Measurements from ENCODE around the gene JPT2.
"Not testable (repeated sequence)": the region's sequence is repeated elsewhere in the genome, so short reads cannot be mapped to it uniquely, and the experiment has no call there.

JPT2 gene

DNA sequence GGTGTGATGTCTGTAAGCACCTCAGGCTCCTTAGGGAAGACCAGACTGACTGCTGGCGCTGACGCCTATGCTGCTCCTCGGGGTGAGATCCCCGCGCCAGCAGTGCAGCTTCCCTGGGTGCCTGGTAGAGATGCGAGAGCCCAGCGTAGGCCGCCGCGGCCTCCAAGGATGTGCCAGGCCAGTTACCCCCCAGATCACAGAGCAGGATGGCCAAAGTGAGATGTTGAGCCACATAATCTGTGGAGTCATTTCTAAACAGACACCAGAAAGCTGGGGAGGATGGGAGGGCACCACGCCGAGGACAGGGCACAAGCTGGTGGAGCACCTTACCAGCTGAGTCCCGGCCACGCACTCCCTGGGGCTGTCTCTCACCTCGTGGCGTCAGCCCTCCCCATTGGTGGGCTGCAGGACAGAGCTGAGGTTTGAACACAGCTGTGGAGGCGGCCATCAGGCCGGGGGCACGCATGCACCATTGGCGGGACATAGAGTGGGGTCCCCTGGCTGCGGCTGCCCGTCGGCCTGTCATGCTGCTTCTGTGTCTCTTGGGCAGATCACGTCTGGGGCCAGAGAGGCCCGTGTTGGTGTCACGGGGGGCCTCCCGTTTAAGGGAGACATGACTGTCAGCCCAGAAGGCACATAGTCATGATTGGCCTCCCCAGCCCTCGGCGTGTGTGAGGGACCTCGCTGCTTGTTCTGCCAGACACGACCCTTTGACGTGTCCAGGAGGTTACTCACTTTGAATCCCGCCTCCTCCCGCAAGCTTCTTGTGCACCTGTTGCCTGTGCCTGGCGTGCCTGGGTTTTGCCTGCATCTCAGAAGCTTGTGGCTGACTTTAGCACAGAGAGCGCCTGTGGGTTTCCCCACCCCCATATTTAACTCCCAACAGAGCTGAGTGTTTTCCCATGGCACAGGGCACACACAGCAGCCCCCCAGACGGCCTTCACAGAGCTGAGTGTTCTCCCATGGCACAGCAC is 49.9 kb downstream of the JPT2 start:
- no peak for DNase-seq (ENCODE audit: extremely low read depth in 1 of 2, low read depth in 1 of 2)

DNA sequence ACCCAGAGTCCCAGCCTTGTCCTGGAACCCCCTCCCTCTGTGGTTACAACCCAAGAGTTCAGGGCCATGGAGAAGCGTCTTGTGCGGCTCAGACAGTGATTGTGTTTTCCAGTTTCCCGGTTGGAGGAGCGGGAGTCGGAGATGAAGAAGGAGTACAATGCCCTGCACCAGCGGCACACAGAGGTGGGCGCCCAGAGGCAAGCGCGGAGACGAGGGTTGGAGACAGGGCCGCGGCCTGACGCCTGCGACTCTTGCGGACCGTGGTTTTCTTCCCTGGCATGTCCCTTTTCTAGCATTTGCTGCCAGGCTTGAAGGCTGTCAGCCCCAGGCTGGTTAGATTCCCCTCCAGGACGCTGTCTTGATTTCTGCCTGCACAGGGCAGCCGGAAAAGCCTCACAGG is 50.9 kb downstream of the JPT2 start:
- no peak for DNase-seq (ENCODE audit: extremely low read depth in 1 of 2, low read depth in 1 of 2)

DNA sequence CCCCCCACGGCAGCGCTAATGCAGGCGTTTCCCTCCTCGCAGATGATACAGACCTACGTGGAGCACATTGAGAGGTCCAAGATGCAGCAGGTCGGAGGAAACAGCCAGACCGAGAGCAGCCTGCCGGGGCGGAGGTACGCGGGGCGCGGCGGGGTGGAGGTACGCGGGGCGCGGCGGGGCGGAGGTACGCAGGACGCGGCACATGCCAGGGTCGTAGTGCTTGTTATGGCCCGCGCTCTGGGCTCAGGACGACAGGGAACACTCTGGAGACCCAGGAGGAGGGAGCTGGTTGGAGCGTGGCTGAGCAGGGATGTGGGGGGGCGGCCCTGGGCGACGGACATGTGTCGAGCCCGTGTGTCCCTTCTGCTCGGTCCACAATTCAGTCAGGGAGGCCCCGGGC is 51.4 kb downstream of the JPT2 start:
- DNase-seq (ENCODE audit: extremely low read depth in 1 of 2, low read depth in 1 of 2) = no peak

DNA sequence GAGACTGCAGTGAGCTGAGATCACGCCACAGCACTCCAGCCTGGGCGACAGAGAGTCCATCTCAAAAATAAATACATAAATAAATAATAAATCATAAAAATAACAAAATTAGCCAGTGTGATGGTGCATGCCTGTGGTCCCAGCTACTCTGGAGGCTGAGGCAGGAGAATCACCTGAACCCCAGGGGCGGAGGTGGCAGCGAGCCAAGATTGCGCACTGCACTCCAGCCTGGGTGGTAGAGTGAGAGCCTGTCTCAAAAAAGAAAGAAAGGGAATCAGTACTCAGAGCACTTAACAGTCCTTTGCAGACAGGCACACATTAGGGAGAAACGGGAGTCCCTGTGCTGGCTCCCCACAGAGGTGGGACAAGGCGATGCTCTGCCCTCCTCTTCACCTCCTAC is 53.0 kb downstream of the JPT2 start:
- no peak for DNase-seq (ENCODE audit: extremely low read depth in 1 of 2, low read depth in 1 of 2)

DNA sequence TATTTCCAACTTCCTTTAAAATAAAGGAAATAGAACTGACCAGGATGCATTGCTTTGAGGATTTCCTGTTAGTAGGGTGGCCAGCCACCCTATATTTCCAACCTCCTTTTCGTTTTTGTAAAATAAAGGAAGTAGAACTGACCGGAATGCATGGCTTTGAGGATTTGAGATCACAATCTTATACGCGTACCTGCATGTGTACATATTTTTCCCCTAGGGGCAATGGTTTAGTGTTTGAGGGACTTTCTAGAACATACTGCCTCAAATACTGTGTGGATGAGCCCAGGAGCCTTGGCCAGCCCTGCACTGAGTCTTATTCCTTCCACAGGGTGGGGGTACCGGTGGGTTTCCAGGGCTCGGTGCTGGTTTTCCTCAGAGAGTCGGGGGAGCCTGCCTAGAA is 53.5 kb downstream of the JPT2 start:
- no peak for DNase-seq (ENCODE audit: extremely low read depth in 1 of 2, low read depth in 1 of 2)

DNA sequence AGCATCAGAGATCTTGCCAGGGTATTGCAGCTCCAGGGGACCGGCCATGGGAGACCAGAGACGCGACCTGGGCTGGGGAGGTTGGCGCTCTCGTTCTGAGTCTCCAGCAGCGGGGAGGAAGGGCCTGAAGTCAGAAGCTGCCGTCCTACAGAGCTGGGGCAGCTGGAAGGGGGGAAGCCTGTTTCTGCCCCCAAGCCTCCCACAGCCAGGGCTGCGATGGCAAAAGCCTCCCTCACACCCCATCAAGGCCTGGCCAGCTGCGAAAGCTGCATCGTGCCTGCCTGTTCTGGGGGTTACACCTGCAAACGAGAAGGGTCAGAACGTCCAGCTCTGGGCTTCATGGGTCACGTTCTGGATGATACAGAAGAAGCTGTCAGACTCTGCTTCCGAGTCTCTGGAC is 54.0 kb downstream of the JPT2 start:
- no peak for DNase-seq (ENCODE audit: extremely low read depth in 1 of 2, low read depth in 1 of 2)

DNA sequence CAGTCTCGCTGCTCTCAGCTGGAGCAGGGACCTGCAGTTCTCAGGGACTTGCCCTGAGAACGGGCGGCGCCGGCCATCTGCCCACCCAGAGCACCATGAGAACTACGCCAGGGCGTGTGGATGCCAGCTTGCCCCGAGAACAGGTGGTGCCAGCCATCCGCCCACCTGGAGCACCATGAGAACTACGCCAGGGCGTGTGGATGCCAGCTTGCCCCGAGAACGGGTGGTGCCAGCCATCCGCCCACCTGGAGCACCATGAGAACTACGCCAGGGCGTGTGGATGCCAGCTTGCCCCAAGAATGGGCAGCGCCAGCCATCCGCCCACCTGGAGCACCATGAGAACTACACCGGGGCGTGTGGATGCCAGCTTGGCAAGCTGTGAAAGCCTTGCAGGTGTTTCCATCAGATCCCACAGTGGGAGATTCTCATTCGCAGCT is 54.5 kb downstream of the JPT2 start:
- not testable (repeated sequence) for DNase-seq (ENCODE audit: extremely low read depth in 1 of 2, low read depth in 1 of 2)

DNA sequence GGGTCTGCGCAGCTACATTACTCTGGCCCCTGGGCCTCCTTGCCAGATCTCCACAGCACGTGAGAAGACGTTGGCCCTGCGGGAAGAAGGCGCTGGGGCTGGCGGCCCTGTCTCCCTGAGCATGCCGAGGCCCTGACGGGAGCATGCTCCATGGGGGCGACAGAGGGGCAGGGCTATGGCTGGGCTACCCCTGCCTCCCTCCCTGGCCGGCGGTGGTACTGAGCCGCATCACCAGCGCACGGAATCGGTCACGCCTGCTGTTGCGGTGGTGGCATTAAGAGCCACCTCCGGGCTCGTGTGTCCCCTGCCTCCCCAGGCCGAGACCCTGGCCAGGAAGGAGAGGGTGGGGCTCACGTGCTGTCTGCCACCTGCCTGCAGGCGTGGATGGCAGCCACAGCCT is 56.0 kb downstream of the JPT2 start:
- no peak for DNase-seq (ENCODE audit: extremely low read depth in 1 of 2, low read depth in 1 of 2)

DNA sequence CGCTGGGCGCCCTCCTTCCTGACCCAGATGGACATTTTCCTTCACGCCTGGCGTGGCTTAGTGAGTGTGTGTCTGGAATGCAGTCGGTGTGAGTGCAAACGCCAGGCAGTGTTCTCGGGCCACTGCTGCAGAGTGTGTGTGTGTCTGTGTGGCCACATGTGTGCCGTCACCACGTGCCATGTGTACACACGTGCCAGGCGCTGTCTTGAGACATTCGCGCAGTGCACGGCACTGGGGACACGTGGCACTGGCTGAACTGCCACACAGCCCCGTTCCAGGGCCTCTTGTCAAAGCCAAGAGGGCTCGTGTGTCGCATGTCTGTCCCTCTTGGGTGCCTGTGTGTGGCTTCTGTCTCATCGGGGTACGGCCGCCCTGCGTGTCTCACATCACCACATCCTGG is 56.7 kb downstream of the JPT2 start:
- DNase-seq (ENCODE audit: extremely low read depth in 1 of 2, low read depth in 1 of 2) = no peak

DNA sequence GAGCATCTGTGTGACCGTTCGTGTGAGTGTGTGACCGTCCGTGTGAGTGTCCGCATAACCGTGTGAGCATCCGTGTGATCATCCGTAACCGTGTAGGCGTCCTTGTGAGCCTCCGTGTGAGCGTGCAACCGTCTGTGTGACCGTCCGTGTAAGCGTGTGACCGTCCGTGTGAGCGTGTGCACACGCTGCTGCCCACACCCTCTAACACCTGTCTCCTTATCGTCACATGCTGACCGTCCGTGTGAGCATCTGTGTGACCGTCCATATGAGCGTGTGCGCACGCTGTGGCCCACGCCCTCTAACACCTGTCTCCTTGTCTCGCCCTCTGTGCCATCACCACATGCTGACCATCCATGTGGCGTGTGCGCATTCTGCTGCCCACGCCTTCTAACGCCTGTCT is 62.2 kb downstream of the JPT2 start:
- DNase-seq (ENCODE audit: extremely low read depth in 1 of 2, low read depth in 1 of 2) = no peak

DNA sequence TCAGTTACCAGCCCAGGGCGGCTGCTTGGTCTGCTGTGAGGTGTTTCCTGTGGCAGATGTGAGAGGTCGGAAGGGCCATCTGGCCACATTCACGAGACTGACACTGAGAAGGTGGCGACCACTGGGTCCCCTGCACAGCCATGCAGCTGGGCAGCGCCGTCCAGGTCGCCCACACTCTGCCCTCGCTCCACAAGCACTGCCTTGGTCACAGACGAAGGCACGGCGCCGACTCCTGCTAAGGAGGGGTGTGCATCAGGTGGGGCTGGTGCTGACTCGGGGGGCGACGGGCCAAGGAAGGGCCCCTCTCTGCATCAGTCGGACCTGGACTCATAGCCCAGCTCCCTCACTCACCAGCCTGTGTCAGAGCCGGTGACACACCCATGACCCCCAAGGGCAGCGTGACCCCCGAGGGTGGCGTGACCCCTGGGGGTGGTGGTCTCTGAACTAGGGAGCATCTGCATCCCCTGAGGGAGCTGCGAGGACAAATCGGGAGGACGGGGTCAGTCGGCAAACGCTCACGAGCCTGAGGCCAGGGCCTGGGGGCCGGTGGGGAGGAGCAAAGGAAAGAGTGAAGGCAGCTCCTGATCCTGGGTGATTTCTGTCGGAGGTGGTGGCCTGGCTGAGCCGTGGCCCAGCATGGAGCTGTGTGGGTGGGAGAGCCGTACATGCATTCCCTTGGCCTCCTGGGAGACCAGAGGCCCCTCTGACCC is 62.9 kb downstream of the JPT2 start:
- DNase-seq (ENCODE audit: extremely low read depth in 1 of 2, low read depth in 1 of 2) = no peak

DNA sequence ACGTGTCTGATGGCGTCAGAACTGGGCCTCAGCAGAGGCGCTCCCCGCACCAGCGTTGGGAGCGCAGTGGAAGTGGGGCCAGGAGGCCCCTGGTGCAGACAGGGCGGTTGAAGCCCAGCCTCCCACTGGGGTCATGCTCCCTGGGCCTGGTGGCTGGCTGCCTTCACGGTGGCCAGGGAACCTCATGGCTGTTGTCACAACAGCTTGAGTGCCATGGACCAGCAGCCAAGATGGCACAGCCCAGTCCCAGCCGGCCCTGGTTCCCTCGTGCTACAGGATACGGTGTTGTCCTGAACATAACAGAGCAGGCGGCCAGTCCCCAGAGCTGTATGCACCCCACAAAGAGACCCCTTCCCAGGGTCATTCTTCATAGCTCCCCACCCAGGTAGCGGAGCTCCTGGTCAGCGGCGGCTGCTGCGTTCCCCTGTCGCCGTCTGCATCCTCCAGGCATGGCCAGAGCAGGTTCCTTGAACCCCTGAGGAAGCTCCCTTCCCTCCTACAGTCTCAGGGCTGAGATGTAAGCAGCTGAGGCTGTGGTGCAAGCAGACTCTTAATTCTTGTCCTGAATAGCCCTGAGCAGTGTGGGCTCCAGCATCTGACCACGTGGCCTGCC is 63.6 kb downstream of the JPT2 start:
- no peak for DNase-seq (ENCODE audit: extremely low read depth in 1 of 2, low read depth in 1 of 2)

DNA sequence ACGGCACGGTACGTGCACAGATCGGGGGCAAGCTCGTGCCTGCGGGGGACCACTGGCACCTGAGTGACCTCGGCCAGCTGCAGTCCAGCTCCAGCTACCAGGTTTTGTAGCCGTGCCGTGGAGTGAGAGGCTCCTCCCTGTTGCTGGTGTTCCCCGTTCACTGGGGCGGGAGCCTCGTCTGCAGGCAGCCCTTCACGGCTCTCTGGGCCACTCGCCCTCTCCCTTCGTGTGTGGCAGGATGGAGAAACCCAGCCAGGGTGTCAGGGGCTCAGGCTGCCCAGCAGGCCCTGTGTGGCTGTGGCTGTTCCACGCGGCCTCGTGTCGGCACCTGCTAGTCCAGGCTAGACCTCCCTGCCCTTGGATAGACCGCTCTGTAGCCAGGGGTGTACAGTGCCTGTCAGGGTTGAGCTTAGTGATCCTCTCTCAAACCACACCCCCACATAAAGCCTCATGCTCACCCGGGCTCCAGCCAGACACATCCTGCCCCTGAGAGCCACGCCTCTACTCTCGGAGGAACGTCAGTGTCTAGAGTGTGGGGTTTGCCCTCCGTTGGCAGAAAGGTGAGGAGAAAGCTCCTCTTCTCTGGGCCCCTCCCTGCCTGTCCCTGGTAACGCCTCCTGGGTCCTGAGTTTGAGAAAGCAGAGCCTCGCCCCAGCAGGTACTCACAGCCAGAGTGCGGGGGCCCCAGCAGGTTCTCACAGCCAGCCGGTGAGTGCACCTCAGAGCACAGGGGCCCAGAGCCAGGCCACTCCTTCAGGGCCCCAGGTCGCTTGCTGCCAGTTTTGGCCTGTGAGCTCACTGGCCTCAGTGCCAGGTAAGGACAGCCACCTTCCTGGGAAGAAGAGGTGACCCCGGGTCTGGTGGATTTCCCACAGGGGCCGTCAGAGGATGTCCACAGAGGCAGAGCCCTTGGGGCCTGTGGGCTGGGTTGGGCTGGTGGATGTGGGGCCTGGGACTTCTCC is 65.6 kb downstream of the JPT2 start:
- no peak for DNase-seq (ENCODE audit: extremely low read depth in 1 of 2, low read depth in 1 of 2)

DNA sequence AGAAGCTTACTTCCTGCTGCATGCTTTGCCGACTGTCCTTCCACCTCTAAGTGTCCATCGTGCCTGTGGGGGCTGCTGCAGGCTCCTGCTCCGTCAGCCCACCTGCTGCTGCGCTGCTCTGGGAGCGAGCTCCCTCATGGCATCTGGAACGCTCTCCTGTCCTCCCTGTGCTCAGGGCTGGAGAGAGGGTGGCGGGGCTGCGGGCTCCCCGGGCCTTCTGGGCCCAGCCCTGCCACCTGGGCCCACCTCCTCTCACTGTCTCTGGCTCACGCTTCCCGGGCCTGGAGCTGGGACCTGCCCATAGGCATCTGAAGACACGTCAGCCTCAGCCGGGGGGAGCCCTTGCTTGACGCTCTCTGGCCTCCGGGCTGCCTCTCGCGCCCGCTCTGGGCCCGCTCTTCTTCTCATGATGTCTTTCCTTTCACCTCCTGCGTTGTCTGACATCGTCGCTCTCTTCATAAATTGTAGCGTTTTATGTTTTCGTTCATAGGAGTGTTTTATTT is 66.3 kb downstream of the JPT2 start:
- DNase-seq (ENCODE audit: extremely low read depth in 1 of 2, low read depth in 1 of 2) = no peak

DNA sequence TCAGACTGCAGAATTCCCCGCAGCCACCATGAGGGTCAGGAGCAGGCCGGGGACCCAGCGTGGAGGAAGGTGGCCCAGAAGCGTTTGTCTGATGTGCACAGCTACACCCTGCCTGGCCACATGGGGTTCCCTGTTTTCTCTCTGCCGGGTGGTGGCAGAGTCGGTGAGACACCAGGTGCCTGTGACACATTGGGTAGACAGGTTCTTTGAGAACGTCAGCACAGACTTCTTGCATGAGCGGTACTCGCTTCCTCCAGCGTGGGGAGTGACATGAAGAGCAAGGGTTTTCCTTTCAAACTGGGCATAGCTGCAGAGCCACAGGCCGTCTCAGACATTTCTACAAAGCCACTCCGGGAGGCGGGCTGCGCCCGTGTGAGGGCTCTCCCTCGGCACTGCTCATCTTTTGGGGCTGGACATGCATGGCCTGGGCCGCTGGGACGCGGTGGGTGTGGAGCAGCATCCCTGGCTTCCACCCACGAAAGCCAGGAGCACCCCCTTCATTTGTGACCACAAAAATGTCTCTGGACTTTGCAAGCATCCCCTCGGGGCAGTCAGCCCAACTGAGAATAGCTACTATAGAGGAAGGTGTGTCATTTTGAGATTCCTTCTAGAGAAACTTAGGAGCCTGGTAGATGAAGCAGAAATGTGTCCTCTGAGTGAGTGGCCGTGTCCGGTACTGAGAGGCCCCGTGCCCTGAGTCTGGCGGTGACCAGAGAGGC is 67.3 kb downstream of the JPT2 start:
- DNase-seq (ENCODE audit: extremely low read depth in 1 of 2, low read depth in 1 of 2) = no peak

DNA sequence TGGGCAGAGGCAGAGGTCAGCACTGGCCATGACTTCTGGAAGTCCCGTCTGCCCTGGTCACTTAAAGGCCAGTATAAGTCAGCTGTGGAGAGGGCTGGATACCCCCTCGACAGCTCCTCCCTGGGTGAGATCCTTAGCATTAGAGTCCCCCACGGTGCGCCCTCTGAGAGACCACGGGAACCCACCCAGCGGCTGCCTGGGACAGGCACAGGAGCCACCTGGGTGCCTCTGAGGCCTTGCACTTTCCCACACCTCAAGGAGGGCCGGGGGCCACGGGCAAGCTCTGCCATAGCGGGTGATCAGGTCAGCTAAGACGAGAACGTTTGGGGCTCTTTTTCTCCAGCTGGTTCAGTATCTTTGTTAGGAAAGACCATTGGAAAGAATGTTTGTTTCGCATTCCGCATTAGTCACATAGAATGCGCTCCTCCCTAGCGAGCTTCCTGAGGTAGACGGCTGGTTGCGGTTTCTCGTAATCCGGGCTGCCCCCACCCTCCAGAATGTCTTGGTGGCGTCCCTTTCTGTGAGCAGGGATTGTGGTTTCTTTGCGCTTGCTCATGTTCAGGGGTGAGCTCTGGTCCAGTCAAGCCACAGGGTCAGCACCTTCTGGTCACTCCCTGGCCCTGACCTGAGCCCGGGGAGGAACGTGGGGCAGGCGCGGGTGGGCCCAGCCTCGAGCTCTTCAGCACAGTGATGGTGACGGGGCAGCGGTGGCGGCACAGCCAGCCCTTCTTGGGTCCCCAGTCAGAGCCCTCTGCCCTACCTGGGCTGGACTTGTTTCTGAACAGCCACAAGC is 68.0 kb downstream of the JPT2 start:
- no peak for DNase-seq (ENCODE audit: extremely low read depth in 1 of 2, low read depth in 1 of 2)

DNA sequence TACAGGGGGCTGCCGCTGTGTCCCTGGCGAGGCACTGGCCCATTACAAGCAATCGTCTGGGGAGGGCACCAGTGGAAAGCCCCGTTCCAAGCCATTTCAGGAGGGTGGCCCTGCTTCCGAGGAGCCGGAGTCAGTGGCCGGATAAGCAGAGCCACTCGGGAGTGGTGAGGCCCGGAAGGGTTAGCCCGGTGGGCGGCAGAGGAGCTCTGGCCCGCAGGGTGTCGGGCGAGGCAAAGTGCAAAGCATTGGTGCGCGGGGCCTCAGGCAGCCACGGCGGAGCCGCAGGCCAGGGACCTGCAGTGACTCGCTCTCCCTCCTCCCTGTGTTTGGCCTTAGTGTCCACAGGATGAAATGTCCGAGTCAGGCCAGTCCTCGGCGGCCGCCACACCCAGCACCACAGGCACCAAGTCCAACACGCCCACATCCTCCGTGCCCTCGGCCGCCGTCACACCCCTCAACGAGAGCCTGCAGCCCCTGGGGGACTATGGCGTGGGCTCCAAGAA is 68.7 kb downstream of the JPT2 start:
- DNase-seq (ENCODE audit: extremely low read depth in 1 of 2, low read depth in 1 of 2) = no peak

DNA sequence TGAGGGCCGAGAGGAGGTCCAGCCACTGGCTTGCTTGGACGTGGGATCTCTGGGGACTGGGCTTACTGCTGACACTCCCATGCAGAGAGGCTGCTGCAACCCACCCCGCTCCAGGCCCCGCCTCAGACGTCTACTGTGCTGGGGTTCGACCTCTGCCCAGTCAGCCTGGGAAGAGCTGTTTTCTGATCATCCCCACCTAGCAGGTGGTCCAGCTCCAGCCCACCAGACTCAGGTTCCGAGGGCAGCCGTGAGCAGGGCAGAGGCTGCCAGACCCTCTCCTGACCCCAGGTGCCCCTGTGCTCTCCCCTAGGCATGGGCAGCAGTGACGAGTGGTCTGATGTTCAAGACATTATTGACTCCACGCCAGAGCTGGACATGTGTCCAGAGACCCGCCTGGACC is 69.9 kb downstream of the JPT2 start:
- DNase-seq (ENCODE audit: extremely low read depth in 1 of 2, low read depth in 1 of 2) = no peak

All from stimulated activated CD8-positive, alpha-beta memory T cell treated with anti-CD3 and anti-CD28 coated beads, Interleukin-7, amount 100 ng/mL, for 48 hours (primary cell).